ENCODE data around the gene AUNIP.

DNA sequence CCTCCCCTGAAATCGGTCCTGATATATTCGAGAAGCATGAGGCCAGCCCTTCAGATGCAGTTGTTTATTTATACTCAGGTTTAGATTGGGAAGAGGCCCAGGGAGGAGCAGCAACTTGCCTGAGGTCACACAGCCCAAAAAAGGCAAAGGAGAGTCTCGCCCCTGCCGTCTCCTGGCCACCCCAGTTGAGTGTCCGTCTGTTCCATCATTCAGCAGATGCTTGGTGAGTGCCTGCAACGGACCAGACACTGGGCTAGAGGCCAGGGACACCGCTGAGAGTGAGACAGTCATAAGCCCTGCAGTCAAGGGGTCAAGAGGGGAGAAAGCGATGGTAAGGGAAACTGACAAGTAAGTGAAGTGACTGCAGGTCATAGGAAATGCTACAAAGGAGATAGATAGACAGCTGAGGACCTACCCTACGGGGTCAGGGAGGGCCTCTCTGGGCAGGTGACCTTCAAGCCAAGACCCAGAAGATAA lies 74.6 kb downstream of the AUNIP start:
- TF ChIP-seq, protein P1, sequence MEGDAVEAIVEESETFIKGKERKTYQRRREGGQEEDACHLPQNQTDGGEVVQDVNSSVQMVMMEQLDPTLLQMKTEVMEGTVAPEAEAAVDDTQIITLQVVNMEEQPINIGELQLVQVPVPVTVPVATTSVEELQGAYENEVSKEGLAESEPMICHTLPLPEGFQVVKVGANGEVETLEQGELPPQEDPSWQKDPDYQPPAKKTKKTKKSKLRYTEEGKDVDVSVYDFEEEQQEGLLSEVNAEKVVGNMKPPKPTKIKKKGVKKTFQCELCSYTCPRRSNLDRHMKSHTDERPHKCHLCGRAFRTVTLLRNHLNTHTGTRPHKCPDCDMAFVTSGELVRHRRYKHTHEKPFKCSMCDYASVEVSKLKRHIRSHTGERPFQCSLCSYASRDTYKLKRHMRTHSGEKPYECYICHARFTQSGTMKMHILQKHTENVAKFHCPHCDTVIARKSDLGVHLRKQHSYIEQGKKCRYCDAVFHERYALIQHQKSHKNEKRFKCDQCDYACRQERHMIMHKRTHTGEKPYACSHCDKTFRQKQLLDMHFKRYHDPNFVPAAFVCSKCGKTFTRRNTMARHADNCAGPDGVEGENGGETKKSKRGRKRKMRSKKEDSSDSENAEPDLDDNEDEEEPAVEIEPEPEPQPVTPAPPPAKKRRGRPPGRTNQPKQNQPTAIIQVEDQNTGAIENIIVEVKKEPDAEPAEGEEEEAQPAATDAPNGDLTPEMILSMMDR (IDR thresholded peaks at IDR 0.05; ENCODE audit: insufficient read depth, low read length, poor library complexity, severe bottlenecking) = no peak
- TF ChIP-seq EZH2phosphoT487 (conservative IDR thresholded peaks at IDR 0.05; ENCODE audit: low read length) = no peak
